ENCODE data around the gene HMG20B.
"Not testable (repeated sequence)": the region's sequence is repeated elsewhere in the genome, so short reads cannot be mapped to it uniquely, and the experiment has no call there.

The HMG20B gene

GRCh38 chr19:3556978-3557460 lies 15.7 kb upstream of the HMG20B start:
- peak in 3 of 4 experiments; percentile 41 to 59 (median 59) for DNase-seq

- peak; percentile 98 to 100 (median 98) for DNase-seq
Measured at GRCh38 chr19:3557461-3558248, 15.1 kb upstream of the HMG20B start, which contains the start of gene MFSD12. Gene MFSD12 (minus strand): TSS chr19:3557586. CDS start chr19:3557403, 183 bp downstream.

- DNase-seq = peak in 3 of 4 experiments; percentile 73 to 74 (median 74)
Measured at GRCh38 chr19:3563709-3564524, 8.8 kb upstream of the HMG20B start.

- no peak for DNase-seq
Measured at GRCh38 chr19:3565139-3565538, 7.6 kb upstream of the HMG20B start.

DNA sequence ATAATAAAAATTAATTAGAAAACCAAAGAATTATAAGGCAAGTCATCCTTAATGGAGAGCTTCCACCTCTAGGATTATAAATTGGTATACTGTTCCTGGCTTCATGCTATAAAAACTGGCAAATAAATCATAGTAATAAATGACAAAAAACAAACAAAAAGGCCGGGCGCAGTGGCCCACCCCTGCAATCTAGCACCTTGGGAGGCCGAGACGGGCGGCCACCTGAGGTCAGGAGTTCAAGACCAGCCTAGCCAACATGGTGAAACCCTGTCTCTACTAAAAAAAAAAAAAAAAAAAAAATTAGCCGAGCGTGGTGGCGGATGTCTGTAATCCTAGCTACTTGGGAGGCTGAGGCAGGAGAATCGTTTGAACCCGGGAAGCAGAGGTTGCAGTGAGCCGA lies 2.7 kb upstream of the HMG20B start:
- DNase-seq = not testable (repeated sequence)

- DNase-seq = peak; percentile 47 to 70 (median 57)
Measured at GRCh38 chr19:3570606-3571011, 2.1 kb upstream of the HMG20B start.

DNA sequence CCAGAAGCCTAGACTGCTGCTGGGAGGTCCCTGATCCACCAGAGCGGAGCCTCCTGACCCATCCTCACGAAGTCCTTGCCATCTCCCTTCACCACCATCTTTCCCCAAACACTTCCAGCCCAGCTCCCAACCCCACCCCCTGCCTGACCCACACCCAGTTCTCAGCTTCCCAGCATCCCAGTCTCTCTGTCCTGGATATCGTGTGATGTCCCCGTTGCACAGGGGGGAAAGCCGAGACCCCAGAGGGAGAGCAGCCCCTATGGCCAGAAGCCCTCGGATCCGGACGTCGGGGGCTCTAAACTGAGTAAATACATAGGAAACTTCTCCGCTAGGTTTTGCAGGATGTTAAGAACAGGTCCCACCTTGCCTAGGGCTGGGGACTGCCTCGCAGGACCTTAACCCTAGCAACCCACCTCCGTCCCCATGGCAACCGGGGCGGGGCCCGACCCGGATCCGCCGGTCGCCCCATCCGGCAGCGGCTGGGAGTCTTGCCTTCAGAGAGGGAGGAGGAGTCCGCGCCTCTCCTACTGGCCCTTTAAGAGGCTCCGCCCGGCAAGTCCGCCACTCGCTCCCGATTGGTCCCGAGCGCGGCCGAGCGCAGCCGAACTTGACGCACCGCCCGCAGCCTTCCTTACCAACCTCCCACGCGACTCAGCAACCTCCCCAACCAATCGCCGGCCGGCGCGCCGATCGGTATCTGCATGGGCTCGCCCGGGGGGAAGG lies 451 bp upstream of the HMG20B start:
- peak; percentile 100 for DNase-seq

DNA sequence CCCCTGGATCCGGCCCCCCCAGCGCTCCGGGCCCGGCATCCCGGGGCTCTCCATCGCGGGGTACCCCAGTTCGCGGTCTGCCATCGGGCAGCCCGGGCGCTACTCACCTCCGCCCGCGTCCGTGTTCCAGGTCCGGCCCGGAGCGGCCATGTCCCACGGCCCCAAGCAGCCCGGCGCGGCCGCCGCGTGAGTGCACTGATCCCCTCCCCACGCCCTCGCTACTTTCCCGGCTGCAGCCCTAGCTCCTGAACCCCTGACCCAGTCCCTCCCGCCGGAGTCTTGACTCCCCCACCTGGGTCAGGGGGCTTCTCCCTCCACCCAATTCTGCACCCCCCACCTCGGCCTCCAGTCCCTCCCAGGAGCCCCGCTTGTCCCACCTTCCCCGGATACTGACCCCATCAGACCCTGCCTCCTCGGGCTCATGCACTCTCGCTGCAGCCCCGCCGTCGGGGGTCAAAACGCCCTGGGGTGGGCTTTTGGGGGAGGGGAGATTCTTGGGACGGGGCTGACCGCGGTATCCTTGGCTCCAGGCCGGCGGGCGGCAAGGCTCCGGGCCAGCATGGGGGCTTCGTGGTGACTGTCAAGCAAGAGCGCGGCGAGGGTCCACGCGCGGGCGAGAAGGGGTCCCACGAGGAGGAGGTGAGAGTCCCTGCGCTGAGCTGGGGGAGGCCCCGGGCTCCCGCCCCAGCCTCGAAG lies 566 bp downstream of the HMG20B start:
- peak; percentile 40 to 70 (median 46) for DNase-seq

DNA sequence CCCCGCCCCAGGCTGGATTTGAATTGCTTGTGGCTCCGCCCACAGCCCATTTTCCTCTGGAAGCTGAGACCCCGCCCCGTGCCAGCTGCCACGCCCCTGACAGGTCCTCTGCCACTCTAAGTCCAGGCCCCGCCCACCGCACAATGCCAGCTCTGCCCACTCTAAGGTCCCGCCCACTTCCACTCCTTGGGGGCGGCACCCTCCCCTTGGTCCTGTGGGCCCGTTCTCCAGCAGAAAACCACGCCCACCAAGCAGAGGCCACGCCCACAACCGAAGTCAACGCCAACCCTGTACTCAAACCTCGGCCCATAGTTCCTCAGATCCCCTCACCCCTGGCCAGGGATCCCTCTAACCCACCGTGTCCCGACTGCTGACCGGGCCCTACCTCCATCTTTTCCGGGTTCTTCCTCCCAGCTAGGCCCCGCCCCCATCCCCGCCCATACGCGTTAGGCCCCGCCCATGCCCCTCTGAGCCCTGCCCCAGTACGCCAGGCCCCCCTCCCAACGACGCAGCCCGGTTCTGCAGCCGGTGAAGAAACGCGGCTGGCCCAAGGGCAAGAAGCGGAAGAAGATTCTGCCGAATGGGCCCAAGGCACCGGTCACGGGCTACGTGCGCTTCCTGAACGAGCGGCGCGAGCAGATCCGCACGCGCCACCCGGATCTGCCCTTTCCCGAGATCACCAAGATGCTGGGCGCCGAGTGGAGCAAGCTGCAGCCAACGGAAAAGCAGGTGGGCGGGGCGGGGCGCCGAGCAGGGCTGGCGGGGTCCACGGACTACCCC lies 1.3 kb downstream of the HMG20B start:
- DNase-seq = peak; percentile 99 to 100 (median 100)

DNA sequence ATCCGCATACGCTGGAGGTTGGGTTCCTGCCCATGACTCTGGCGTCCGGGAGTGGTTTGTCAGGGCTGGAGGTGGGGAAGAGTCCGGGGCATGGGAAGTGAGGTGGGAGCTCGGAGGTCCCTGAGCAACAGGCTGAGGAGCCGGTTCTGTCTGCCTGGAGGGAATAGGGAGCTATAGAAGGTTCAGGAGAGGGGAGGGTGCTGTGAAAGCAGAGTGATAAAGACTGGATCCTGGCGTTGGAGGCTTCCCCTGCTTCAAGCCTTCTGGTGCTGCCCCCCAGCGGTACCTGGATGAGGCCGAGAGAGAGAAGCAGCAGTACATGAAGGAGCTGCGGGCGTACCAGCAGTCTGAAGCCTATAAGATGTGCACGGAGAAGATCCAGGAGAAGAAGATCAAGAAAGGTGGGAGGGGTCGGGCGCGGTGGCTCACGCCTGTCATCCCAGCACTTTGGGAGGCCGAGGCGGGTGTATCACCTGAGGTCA lies 2.6 kb downstream of the HMG20B start:
- peak in 2 of 4 experiments; percentile 34 to 41 for DNase-seq

- peak in 1 of 4 experiments; percentile 8 for DNase-seq
Measured at GRCh38 chr19:3575949-3576673, 3.4 kb downstream of the HMG20B start.

GRCh38 chr19:3576696-3577443 lies 4.1 kb downstream of the HMG20B start:
- DNase-seq = peak; percentile 42 to 69 (median 60)

- DNase-seq = no peak
Measured at GRCh38 chr19:3577723-3578344, 5.1 kb downstream of the HMG20B start.

DNA sequence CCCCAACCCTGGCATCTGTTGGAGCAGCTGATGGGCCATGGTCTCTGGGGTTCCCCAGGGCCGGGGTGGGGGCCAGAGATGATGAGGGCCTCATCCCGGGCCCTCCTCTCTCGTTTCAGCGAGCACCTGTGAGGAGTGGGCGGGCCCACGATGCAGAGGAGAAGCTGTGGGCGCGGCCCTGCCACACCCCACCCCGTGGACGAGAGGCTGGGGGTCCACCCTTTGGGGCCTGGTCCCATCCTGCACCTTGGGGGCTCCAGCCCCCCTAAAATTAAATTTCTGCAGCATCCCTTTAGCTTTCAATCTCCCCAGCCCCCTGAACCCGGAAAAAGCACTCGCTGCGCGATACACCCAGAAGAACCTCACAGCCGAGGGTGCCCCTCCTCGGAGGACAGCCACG lies 5.6 kb downstream of the HMG20B start:
- no peak for DNase-seq

GRCh38 chr19:3580156-3580934 lies 7.6 kb downstream of the HMG20B start:
- peak; percentile 75 to 93 (median 80) for DNase-seq

GRCh38 chr19:3581792-3582191 lies 9.0 kb downstream of the HMG20B start:
- DNase-seq = not testable (repeated sequence)

- DNase-seq = not testable (repeated sequence)
Measured at GRCh38 chr19:3584036-3584802, 11.5 kb downstream of the HMG20B start.
